ENCODE results near the gene FNDC3B. TPM values are rescaled to one million over a fixed set of nuclear protein-coding genes. Genes with fewer than 3 reads are reported as not detected.
A peak's percentile ranks its signal among the peaks of the same experiment; 100 is the strongest.

The FNDC3B gene
- total and polyA plus RNA-seq, 9 of the 15 experiments (the other 6 are each of a cell fraction or from before 2014, with no cell fraction given), result 7.0 to 35.8 (median 16.2) TPM

- 0 out of 4 replicates have a peak, but pooled peaks of 1 of the 2 experiments have one; percentile 44 for TF ChIP-seq ZNF318 (IDR thresholded peaks at IDR 0.05; ENCODE audit: borderline replicate concordance in 1 of 2, low read depth in 1 of 2)
- TF ChIP-seq ZBTB40 (IDR thresholded peaks at IDR 0.05), result peak; percentile 36; the same call in 1 of the 2 replicates
- TF ChIP-seq ZBTB40 (CRISPR knock-in tag; IDR thresholded peaks at IDR 0.05), result no peak
- peak; percentile 90 for TF ChIP-seq SMARCE1 (IDR thresholded peaks at IDR 0.05)
- TF ChIP-seq RCOR1 (IDR thresholded peaks at IDR 0.05; ENCODE audit: borderline replicate concordance in 1 of 2, low read depth in 2 of 2, low read length in 2 of 2), result peak; percentile 64 to 79
- peak; percentile 92 for TF ChIP-seq MEIS2 (IDR thresholded peaks at IDR 0.05; ENCODE audit: partially characterized antibody)
- TF ChIP-seq ARNT (IDR thresholded peaks at IDR 0.05), result peak in 1 of 2 experiments; percentile 33; a peak in 2 of 4 replicates
- peak; percentile 85 for TF ChIP-seq TEAD4 (IDR thresholded peaks at IDR 0.05; ENCODE audit: low read length)
- TF ChIP-seq TEAD4 (CRISPR knock-in tag; IDR thresholded peaks at IDR 0.05; ENCODE audit: borderline replicate concordance), result no peak
- TF ChIP-seq SPI1 (IDR thresholded peaks at IDR 0.05; ENCODE audit: borderline replicate concordance, low read depth, low read length), result no peak
- TF ChIP-seq GABPA (tag; conservative IDR thresholded peaks at IDR 0.05; ENCODE audit: low read depth), result no peak
- no peak for TF ChIP-seq ZNF551 (CRISPR knock-in tag; IDR thresholded peaks at IDR 0.05)
Observed at GRCh38 chr3:172065527-172065926, 26.1 kb downstream of the FNDC3B start (continued).
